B cell (primary cell): ENCODE measurements around the gene HDAC7. TPM values are rescaled to one million over a fixed set of nuclear protein-coding genes. Genes with fewer than 3 reads are reported as not detected.

Source experiments
- ATAC-seq: fragments of 200-7000 bp; cut with Tn5 transposase; one replicate; pipeline ENCODE4 v1.10.0; 2021; ENCODE audit warnings: low read depth, mild to moderate bottlenecking, moderate number of reproducible peaks, moderate library complexity
- CTCF ChIA-PET: fragments of 350-600 bp; sonication (Branson Sonifier 250); formaldehyde crosslinking; loops from one replicate; lab custom pipeline; 2021; ENCODE audit warnings: antibody characterized with exemption, inconsistent platforms; lab: Charles Lee
- POLR2A ChIA-PET: fragments of 350-600 bp; sonication (Branson Sonifier 250); formaldehyde crosslinking; loops from one replicate; lab custom pipeline; 2021; ENCODE audit warnings: antibody characterized with exemption; lab: Charles Lee
- DNase-seq: peaks from one replicate; pipeline ENCODE4 v3.0.0; 2013
- H2AFZ ChIP-seq: 2 replicates; pipeline ENCODE4 v1.6.1; 2012; ENCODE audit warnings: mild to moderate bottlenecking, low read depth, low read length; ENCODE audit not compliant: insufficient read depth, poor library complexity, severe bottlenecking
- H3K27ac ChIP-seq, 2 donors: 1 replicate in 1 of 2; 2 replicates in 1 of 2; pipeline ENCODE4 v1.5.1; 2012 to 2013; ENCODE audit warnings: low read length in 2 of 2, mild to moderate bottlenecking in 2 of 2, moderate library complexity in 1 of 2
- H3K27me3 ChIP-seq, 4 experiments: fragments of 200-600 bp in 1 of 4; sonication (generic) in 1 of 4; replicated peaks in 1 of 4; 1 replicate in 2 of 4; 2 replicates in 2 of 4; pipeline versions ENCODE4 v1.6.1 to v1.7.0; 2013 to 2016; ENCODE audit warnings: low read length in 3 of 4, mild to moderate bottlenecking in 2 of 4, mixed read lengths in 1 of 4, moderate library complexity in 1 of 4; ENCODE audit not compliant: insufficient read depth in 4 of 4, control insufficient read depth in 3 of 4; ENCODE audit errors: control extremely low read depth in 1 of 4
- H3K36me3 ChIP-seq, 2 experiments: replicated peaks in 1 of 2; 1 replicate in 1 of 2; 2 replicates in 1 of 2; pipeline versions ENCODE4 v1.6.1 to v1.7.1; 2013; ENCODE audit warnings: low read length in 1 of 2; ENCODE audit not compliant: insufficient read depth in 2 of 2, control insufficient read depth in 1 of 2; ENCODE audit errors: control extremely low read depth in 1 of 2, extremely low read depth in 1 of 2
- H3K4me1 ChIP-seq, 2 donors: fragments of 200-600 bp in 1 of 2; sonication (generic) in 1 of 2; 1 replicate in 1 of 2; 2 replicates in 1 of 2; pipeline versions ENCODE4 v1.5.1 to v1.6.1; 2013 to 2017; ENCODE audit warnings: low read length in 2 of 2; ENCODE audit not compliant: control insufficient read depth in 2 of 2, insufficient read depth in 2 of 2
- H3K4me2 ChIP-seq: replicated peaks from 2 replicates; pipeline ENCODE3; 2012; ENCODE audit warnings: mild to moderate bottlenecking, low read depth, low read length; ENCODE audit not compliant: poor library complexity, severe bottlenecking
- H3K4me3 ChIP-seq, 5 experiments: fragments of 200-600 bp in 1 of 5; sonication (generic) in 1 of 5; 1 replicate in 3 of 5; 2 replicates in 2 of 5; pipeline versions ENCODE4 v1.5.1 to v1.7.0; 2011 to 2016; ENCODE audit warnings: low read length in 4 of 5, mild to moderate bottlenecking in 4 of 5, low read depth in 2 of 5, control low read depth in 1 of 5, moderate library complexity in 1 of 5; ENCODE audit not compliant: insufficient read depth in 1 of 5; ENCODE audit errors: control extremely low read depth in 1 of 5, extremely low read depth in 1 of 5
- H3K79me2 ChIP-seq: fragments of 200-600 bp; sonication (generic); one replicate; pipeline ENCODE4 v1.6.0; 2016; ENCODE audit warnings: low read length; ENCODE audit not compliant: control insufficient read depth, insufficient read depth
- H3K9ac ChIP-seq: fragments of 200-600 bp; sonication (generic); 2 replicates; pipeline ENCODE4 v1.6.1; 2017; ENCODE audit warnings: mild to moderate bottlenecking, low read length, moderate library complexity
- H3K9me3 ChIP-seq, 3 donors: one replicate each; pipeline versions ENCODE4 v1.6.1 to v1.7.1; 2013; ENCODE audit warnings: low read length in 2 of 3; ENCODE audit not compliant: control insufficient read depth in 2 of 3, insufficient read depth in 1 of 3; ENCODE audit errors: control extremely low read depth in 1 of 3
- H4K20me1 ChIP-seq: 2 replicates; pipeline ENCODE4 v1.6.0; 2012; ENCODE audit warnings: mild to moderate bottlenecking, low read length; ENCODE audit not compliant: insufficient read depth, control insufficient read depth, poor library complexity, severe bottlenecking
- H3K27ac Mint-ChIP-seq: one replicate; pipeline ENCODE4 v1.8.0; 2021; ENCODE audit warnings: mixed read lengths
- H3K27me3 Mint-ChIP-seq: one replicate; pipeline ENCODE4 v1.8.0; 2021; ENCODE audit warnings: mixed read lengths
- H3K4me1 Mint-ChIP-seq: one replicate; pipeline ENCODE4 v1.8.0; 2021; ENCODE audit warnings: mixed read lengths
- H3K4me3 Mint-ChIP-seq: one replicate; pipeline ENCODE4 v1.8.0; 2021; ENCODE audit warnings: mixed read lengths
- H3K9me3 Mint-ChIP-seq: one replicate; pipeline ENCODE4 v1.8.0; 2022; ENCODE audit warnings: mixed read lengths; ENCODE audit not compliant: insufficient read depth
- EZH2 ChIP-seq: IDR thresholded peaks from 2 replicates; pipeline ENCODE4 v1.6.1; 2012; ENCODE audit warnings: borderline replicate concordance, low read depth, mild to moderate bottlenecking, moderate library complexity, low read length; ENCODE audit not compliant: insufficient read depth, poor library complexity, severe bottlenecking
- WGBS: methylation state at CpG from one replicate; pipeline ENCODE4 v1.1.5; 2013; ENCODE audit warnings: missing lambda C conversion rate; ENCODE audit not compliant: insufficient coverage; 5-methylcytosine and 5-hydroxymethylcytosine counted together
- intact Hi-C: fragments of 100-400 bp; cut with micrococcal nuclease; formaldehyde crosslinking; loops from one replicate; pipeline ENCODE4 v1.10.0; 2022
- polyA plus RNA-seq: library from polyadenylated mRNA; depleted of rRNA; stranded (reverse); fragments of >200 nt; gene quantifications from 2 replicates; pipeline ENCODE4 v1.2.3, GENCODE V29; 2012
- total RNA-seq, 2 donors: library from RNA; stranded (reverse); fragments of 120-200 nt in 1 of 2; gene quantifications; 1 replicate in 1 of 2; 2 replicates in 1 of 2; pipeline versions ENCODE4 v1.2.3 to v1.2.4, GENCODE V29; 2013 to 2022
- TF ChIP-seq, protein P1 (sequence below): fragments of 200-600 bp; IDR thresholded peaks from one replicate; pipeline ENCODE4 v1.8.0; 2022; ENCODE audit warnings: antibody characterized with exemption, mild to moderate bottlenecking

HDAC7 gene
- total and polyA plus RNA-seq, 2 donors (not counting 1 experiment from before 2014, with no cell fraction given), result 87.2 to 178 TPM

DNA sequence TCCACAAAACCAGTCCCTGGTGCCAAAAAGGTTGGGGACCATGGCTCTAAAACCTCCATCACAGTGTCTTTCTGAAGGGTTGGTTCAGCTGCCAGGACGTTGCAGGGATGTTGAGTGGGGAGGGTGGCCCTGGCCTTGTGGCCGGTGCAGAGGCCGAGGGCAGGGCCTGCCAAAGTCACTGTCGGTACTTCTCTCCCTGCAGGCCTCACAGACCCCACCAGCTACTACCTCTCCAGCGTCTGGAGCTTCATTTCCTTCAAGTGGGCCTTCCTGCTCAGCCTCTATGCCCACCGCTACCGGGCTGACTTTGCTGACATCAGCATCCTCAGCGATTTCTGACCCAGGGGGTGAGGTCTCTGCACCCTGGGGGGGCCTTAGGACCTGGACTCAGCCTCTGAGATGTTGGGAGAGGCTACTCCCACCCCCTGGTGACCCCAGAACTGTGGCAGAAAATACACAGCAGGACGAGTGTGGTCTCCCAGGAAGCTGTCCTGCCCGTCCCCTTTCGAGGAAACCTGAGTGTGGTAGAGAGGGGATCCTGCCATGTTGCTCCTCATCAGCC lies 39.7 kb downstream of the HDAC7 start:
- H3K27me3 ChIP-seq, result no peaks in the 10 kb centered on the region
- H3K9me3 ChIP-seq, result no peaks in the 10 kb centered on the region
- intact Hi-C loops, result loop anchor here (1.0 kb wide), 5 partner anchors 21 to 129 kb away; no protein-coding TSS in a partner anchor
- no peak overlapping the region for H3K4me3 ChIP-seq
- no peaks in the 10 kb centered on the region for H3K27me3 Mint-ChIP-seq
- ATAC-seq (no peak), DNase-seq (no peak)
- H3K4me2 ChIP-seq, result no peak overlapping the region
- CTCF ChIA-PET, result interaction anchor here (0.7 to 20.0 kb wide), 18 partner anchors 9 to 128 kb away, joined by 3 to 584 read pairs (median 8); partner anchors contain the start of genes ENDOU, HDAC7, RAPGEF3 and RPAP3
- H3K9me3 Mint-ChIP-seq, result no peaks in the 10 kb centered on the region
- TF ChIP-seq, protein P1, sequence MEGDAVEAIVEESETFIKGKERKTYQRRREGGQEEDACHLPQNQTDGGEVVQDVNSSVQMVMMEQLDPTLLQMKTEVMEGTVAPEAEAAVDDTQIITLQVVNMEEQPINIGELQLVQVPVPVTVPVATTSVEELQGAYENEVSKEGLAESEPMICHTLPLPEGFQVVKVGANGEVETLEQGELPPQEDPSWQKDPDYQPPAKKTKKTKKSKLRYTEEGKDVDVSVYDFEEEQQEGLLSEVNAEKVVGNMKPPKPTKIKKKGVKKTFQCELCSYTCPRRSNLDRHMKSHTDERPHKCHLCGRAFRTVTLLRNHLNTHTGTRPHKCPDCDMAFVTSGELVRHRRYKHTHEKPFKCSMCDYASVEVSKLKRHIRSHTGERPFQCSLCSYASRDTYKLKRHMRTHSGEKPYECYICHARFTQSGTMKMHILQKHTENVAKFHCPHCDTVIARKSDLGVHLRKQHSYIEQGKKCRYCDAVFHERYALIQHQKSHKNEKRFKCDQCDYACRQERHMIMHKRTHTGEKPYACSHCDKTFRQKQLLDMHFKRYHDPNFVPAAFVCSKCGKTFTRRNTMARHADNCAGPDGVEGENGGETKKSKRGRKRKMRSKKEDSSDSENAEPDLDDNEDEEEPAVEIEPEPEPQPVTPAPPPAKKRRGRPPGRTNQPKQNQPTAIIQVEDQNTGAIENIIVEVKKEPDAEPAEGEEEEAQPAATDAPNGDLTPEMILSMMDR, result no peak
- no peak for TF ChIP-seq EZH2
- no peak overlapping the region for H3K9ac ChIP-seq
- no peak overlapping the region for H3K27ac ChIP-seq
- H3K36me3 ChIP-seq, result peaks cover 0 to 20% of the 10 kb centered on the region in 2 experiments
- POLR2A ChIA-PET, result interaction anchor here (0.5 to 1.3 kb wide), 3 partner anchors 17 to 52 kb away, joined by 3 to 6 read pairs (median 4); no protein-coding TSS in a partner anchor
- peaks cover 14% of the 10 kb centered on the region for H3K79me2 ChIP-seq
- H3K4me1 ChIP-seq, result peaks cover 0 to 9% of the 10 kb centered on the region in 2 donors
- H3K27ac Mint-ChIP-seq, result no peak overlapping the region
- H2AFZ ChIP-seq, result no peak overlapping the region
- peaks cover 40% of the 10 kb centered on the region for H4K20me1 ChIP-seq
- H3K4me1 Mint-ChIP-seq, result peaks cover 18% of the 10 kb centered on the region
- WGBS, result 87% methylated on average over 6 of the region's 11 CpGs
- no peak overlapping the region for H3K4me3 Mint-ChIP-seq

DNA sequence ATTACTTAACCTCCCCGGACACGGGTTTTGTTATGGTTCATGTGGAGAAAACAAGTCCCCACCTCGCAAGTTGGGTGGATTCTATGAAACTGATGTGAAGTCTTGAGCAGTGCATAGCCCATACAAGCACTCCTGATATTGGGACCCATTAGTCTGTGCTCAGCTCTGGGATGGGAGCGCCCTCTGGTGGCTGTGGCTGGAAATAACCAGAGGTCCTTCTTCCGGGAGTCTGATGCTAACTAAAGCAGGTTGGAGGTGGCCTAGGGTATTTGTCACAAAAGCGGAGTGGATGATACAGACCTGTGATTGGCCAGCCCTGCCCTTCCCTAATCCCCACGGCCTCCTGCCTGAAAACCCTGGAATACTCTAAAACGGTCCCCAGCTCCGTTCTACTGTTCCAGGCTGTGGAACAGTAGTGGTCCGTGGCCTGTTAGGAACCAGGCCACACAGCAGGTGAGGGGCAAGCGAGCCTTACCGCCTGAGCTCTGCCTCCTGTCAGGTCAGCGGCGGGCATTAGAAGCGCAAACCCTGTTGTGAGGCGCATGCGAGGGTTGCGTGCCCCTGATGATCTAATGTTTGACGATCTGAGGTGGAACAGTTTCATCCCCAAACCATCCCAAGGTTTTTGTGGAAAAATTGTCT lies 40.3 kb downstream of the HDAC7 start:
- ATAC-seq (peak; percentile 90), DNase-seq (peak; percentile 90)
- CTCF ChIA-PET, result interaction anchor here (0.7 to 20.0 kb wide), 16 partner anchors 11 to 128 kb away, joined by 3 to 584 read pairs (median 9); partner anchors contain the start of genes ENDOU, HDAC7, RAPGEF3 and RPAP3
- Histone ChIP-seq H3K9me3 (no peaks in the 10 kb centered on the region), H3K79me2 (peaks cover 20% of the 10 kb centered on the region), H3K4me2 (no peak overlapping the region), H3K4me3 (no peak overlapping the region), H3K4me1 (peaks cover 0 to 14% of the 10 kb centered on the region in 2 donors), H3K36me3 (peaks cover 0 to 14% of the 10 kb centered on the region in 2 experiments), H3K9ac (no peak overlapping the region), H3K27me3 (no peaks in the 10 kb centered on the region), H3K27ac (no peak overlapping the region), H2AFZ (no peak overlapping the region), H4K20me1 (peaks cover 40% of the 10 kb centered on the region)
- intact Hi-C loops, result loop anchor here (1.0 kb wide), 5 partner anchors 20 to 128 kb away; no protein-coding TSS in a partner anchor
- no peaks in the 10 kb centered on the region for H3K27me3 Mint-ChIP-seq
- H3K4me1 Mint-ChIP-seq, result peaks cover 23% of the 10 kb centered on the region
- peak overlapping the region; percentile 80 for H3K27ac Mint-ChIP-seq
- H3K9me3 Mint-ChIP-seq, result no peaks in the 10 kb centered on the region
- H3K4me3 Mint-ChIP-seq, result no peak overlapping the region
- no peak for TF ChIP-seq EZH2
- TF ChIP-seq, protein P1, result peak; percentile 92
- 56% methylated on average over 19 of the region's 19 CpGs for WGBS
- POLR2A ChIA-PET, result interaction anchor here (0.5 to 1.3 kb wide), 3 partner anchors 18 to 53 kb away, joined by 3 to 6 read pairs (median 3); no protein-coding TSS in a partner anchor
